ENCODE results near the gene VHLL. TPM values are rescaled to one million over a fixed set of nuclear protein-coding genes. Genes with fewer than 3 reads are reported as not detected.

Gene VHLL
- total and polyA plus RNA-seq, 2 experiments from 2014 or later = not detected

DNA sequence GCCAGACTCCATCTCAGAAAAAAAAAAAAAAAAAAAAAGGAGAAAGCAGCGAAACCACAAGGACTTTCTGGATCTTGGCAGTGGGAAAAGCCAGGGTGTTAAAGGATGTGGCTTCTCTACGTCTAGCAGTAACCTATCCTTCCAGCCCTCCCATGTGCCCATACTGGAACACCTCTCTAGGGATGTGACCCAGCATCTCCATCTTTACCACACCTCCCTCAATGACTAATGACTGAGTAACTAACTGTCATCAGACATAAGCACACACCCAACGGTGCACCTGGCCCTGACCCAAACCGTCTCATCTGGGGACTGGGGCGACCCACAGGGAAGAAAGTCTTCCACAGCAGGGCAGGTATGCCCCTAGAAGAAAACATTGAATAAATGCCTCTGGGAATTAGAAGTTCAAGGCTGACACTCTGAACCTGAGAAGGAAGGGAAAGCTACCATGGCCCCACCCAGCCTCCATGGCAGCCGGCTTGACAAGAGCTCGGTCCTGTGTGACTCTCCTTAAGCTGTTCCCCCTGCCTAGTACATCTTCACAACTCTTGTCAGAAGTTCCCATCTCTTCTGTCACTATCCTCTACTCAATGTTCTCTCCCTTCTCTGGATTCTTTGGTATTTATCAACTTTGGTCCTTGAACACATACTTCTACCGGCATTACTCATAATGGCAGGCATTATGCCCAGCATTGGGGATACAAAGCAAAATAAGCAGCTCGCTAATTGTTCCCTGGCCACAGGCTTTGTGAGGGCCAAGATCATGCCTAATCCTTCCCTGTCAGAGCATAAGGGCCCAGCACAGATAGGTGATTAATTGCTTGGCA, 36.4 kb downstream of the VHLL start:
- Histone ChIP-seq H3K4me2 (no peak overlapping the region), H3K27ac (no peak overlapping the region), H3K4me1 (ENCODE audit: insufficient read depth) (no peaks in the 10 kb centered on the region), H3K9me2 (replicated peaks; ENCODE audit: insufficient read depth) (no peaks in the 10 kb centered on the region), H3K79me2 (no peaks in the 10 kb centered on the region), H3K4me3 (no peak overlapping the region), H3K9me3 (ENCODE audit: low read depth) (no peaks in the 10 kb centered on the region), H3K27me3 (no peaks in the 10 kb centered on the region), H3K36me3 (replicated peaks; ENCODE audit: insufficient read depth, low read depth) (peaks cover 3% of the 10 kb centered on the region), H2AFZ (no peak overlapping the region), H4K20me1 (ENCODE audit: insufficient read depth, poor library complexity, severe bottlenecking) (no peaks in the 10 kb centered on the region)
- WGBS (ENCODE audit: low lambda C conversion rate, missing lambda C conversion rate) = 94% methylated on average over 9 of the region's 9 CpGs
- no peak for DNase-seq (ENCODE audit: low spot score)
- TF ChIP-seq, protein P1, sequence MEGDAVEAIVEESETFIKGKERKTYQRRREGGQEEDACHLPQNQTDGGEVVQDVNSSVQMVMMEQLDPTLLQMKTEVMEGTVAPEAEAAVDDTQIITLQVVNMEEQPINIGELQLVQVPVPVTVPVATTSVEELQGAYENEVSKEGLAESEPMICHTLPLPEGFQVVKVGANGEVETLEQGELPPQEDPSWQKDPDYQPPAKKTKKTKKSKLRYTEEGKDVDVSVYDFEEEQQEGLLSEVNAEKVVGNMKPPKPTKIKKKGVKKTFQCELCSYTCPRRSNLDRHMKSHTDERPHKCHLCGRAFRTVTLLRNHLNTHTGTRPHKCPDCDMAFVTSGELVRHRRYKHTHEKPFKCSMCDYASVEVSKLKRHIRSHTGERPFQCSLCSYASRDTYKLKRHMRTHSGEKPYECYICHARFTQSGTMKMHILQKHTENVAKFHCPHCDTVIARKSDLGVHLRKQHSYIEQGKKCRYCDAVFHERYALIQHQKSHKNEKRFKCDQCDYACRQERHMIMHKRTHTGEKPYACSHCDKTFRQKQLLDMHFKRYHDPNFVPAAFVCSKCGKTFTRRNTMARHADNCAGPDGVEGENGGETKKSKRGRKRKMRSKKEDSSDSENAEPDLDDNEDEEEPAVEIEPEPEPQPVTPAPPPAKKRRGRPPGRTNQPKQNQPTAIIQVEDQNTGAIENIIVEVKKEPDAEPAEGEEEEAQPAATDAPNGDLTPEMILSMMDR (IDR thresholded peaks at IDR 0.05; ENCODE audit: poor library complexity) = no peak
- TF ChIP-seq EZH2phosphoT487 (IDR thresholded peaks at IDR 0.05; ENCODE audit: low read depth, severe bottlenecking, unreplicated experiment) = no peak
- TF ChIP-seq EZH2 (IDR thresholded peaks at IDR 0.05; ENCODE audit: borderline replicate concordance) = no peak

DNA sequence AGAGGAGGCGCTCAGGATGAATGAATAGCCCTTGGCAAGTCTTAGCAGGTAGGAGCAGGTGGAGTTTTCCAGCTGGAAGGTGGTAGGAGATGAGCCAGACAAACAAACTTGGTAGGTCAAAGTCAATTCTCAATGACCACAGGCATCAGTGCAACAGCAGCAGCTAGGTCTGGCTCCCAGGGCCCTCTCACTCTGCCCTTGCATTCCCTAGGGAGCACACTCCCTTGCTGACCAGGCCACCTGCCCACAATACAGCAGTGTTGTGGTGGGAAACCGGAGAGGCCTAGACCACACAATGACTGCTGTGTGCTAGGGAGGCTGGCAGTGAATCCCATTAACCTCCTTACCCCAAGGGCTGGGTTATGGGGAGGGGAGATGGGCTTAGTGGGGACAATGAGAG, 38.2 kb downstream of the VHLL start:
- Histone ChIP-seq H3K4me1 (ENCODE audit: insufficient read depth) (no peaks in the 10 kb centered on the region), H3K36me3 (replicated peaks; ENCODE audit: insufficient read depth, low read depth) (peaks cover 3% of the 10 kb centered on the region), H2AFZ (no peak overlapping the region), H3K4me3 (no peak overlapping the region), H4K20me1 (ENCODE audit: insufficient read depth, poor library complexity, severe bottlenecking) (no peaks in the 10 kb centered on the region), H3K9me3 (ENCODE audit: low read depth) (no peaks in the 10 kb centered on the region), H3K4me2 (no peak overlapping the region), H3K27me3 (no peaks in the 10 kb centered on the region), H3K9me2 (replicated peaks; ENCODE audit: insufficient read depth) (no peaks in the 10 kb centered on the region), H3K79me2 (no peaks in the 10 kb centered on the region), H3K27ac (no peak overlapping the region)
- DNase-seq (ENCODE audit: low spot score) = no peak
- TF ChIP-seq EZH2 (IDR thresholded peaks at IDR 0.05; ENCODE audit: borderline replicate concordance) = no peak
- TF ChIP-seq, protein P1 (IDR thresholded peaks at IDR 0.05; ENCODE audit: poor library complexity) = no peak
- TF ChIP-seq EZH2phosphoT487 (IDR thresholded peaks at IDR 0.05; ENCODE audit: low read depth, severe bottlenecking, unreplicated experiment) = no peak
- 98% methylated on average over 2 of the region's 2 CpGs for WGBS (ENCODE audit: low lambda C conversion rate, missing lambda C conversion rate)

DNA sequence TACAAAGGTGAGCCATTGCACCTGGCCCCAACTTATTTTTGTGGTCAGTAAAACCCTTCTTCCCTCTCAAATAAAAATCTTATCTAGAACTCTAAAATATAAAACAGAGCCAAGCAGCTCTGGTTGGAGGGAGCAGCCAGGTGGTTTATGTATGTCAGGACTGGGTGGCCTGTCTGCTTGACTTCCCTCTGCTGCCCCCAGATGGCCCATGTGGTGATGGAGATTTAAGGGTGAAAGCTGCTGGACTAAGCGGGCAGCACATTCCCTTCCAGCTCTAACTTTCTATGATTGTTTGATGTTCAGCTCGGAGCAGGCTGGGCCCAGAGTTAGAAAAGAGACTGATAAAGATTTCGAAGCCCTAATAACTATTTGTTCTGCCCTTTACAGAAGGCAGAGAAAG, 39.3 kb downstream of the VHLL start:
- TF ChIP-seq EZH2phosphoT487 (IDR thresholded peaks at IDR 0.05; ENCODE audit: low read depth, severe bottlenecking, unreplicated experiment) (no peak), EZH2 (IDR thresholded peaks at IDR 0.05; ENCODE audit: borderline replicate concordance) (no peak)
- TF ChIP-seq, protein P1 (IDR thresholded peaks at IDR 0.05; ENCODE audit: poor library complexity) = no peak
- Histone ChIP-seq H3K4me3 (no peak overlapping the region), H3K9me3 (ENCODE audit: low read depth) (no peaks in the 10 kb centered on the region), H3K4me2 (no peak overlapping the region), H3K9me2 (replicated peaks; ENCODE audit: insufficient read depth) (no peaks in the 10 kb centered on the region), H3K27ac (no peak overlapping the region), H2AFZ (no peak overlapping the region), H3K79me2 (no peaks in the 10 kb centered on the region), H3K27me3 (no peaks in the 10 kb centered on the region), H3K36me3 (replicated peaks; ENCODE audit: insufficient read depth, low read depth) (peaks cover 3% of the 10 kb centered on the region), H4K20me1 (ENCODE audit: insufficient read depth, poor library complexity, severe bottlenecking) (no peaks in the 10 kb centered on the region), H3K4me1 (ENCODE audit: insufficient read depth) (no peaks in the 10 kb centered on the region)
- WGBS (ENCODE audit: low lambda C conversion rate, missing lambda C conversion rate) = 69% methylated on average over 3 of the region's 3 CpGs
- DNase-seq (ENCODE audit: low spot score) = no peak
